HEK293 (cell line): Measurements from ENCODE around the gene ZNF177.
"Not testable (repeated sequence)": the region's sequence is repeated elsewhere in the genome, so short reads cannot be mapped to it uniquely, and the experiment has no call there.

ENCODE experiments used
- ZNF114 ChIP-seq: fragments of 450-650 bp; formaldehyde crosslinking; IDR thresholded peaks from 2 replicates; pipeline ENCODE4 v1.5.0; 2017; ENCODE audit warnings: missing biosample characterization, missing genetic modification characterization
- ZNF121 ChIP-seq: fragments of 450-650 bp; formaldehyde crosslinking; IDR thresholded peaks from 2 replicates; pipeline ENCODE4 v1.5.1; 2016; ENCODE audit warnings: missing biosample characterization, missing genetic modification characterization
- ZNF157 ChIP-seq: fragments of 450-650 bp; formaldehyde crosslinking; IDR thresholded peaks from 2 replicates; pipeline ENCODE4 v1.5.1; 2016; ENCODE audit warnings: missing biosample characterization, missing genetic modification characterization
- ZNF274 ChIP-seq, 2 experiments: fragments of 200-500 bp in 1 of 2; fragments of 450-650 bp in 1 of 2; sonication (Bioruptor generic) in 1 of 2; formaldehyde crosslinking in 1 of 2; IDR thresholded peaks; 2 replicates each; pipeline versions ENCODE4 v1.5.1 to v1.6.1; 2014 to 2016; ENCODE audit warnings: borderline replicate concordance in 1 of 2, inconsistent platforms in 1 of 2, low read length in 1 of 2, missing biosample characterization in 1 of 2, missing genetic modification characterization in 1 of 2
- TF ChIP-seq, protein P1 (sequence below): fragments of 450-650 bp; formaldehyde crosslinking; IDR thresholded peaks from 2 replicates; pipeline ENCODE4 v1.5.1; 2016; ENCODE audit warnings: missing biosample characterization, missing genetic modification characterization

DNA sequence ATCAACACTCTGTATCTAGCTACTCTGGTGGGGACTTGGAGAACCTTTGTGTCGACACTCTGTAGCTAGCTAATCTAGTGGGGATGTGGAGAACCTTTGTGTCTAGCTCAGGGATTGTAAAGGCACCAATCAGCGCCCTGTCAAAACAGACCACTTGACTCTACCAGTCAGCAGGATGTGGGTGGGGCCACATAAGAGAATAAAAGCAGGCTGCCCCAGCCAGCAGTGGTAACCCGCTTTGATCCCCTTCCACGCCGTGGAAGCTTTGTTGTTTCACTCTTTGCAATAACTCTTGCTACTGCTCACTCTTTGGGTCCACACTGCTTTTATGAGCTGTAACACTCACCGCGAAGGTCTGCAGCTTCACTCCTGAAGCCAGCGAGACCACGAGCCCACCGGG lies 40.6 kb upstream of the ZNF177 start:
- TF ChIP-seq, protein P1, sequence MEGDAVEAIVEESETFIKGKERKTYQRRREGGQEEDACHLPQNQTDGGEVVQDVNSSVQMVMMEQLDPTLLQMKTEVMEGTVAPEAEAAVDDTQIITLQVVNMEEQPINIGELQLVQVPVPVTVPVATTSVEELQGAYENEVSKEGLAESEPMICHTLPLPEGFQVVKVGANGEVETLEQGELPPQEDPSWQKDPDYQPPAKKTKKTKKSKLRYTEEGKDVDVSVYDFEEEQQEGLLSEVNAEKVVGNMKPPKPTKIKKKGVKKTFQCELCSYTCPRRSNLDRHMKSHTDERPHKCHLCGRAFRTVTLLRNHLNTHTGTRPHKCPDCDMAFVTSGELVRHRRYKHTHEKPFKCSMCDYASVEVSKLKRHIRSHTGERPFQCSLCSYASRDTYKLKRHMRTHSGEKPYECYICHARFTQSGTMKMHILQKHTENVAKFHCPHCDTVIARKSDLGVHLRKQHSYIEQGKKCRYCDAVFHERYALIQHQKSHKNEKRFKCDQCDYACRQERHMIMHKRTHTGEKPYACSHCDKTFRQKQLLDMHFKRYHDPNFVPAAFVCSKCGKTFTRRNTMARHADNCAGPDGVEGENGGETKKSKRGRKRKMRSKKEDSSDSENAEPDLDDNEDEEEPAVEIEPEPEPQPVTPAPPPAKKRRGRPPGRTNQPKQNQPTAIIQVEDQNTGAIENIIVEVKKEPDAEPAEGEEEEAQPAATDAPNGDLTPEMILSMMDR (tag by site-specific recombination): not testable (repeated sequence)
- not testable (repeated sequence) for TF ChIP-seq ZNF121 (tag by site-specific recombination); ZNF274 (IDR thresholded peaks at IDR 0.05; ENCODE audit: low read length); ZNF274 (tag by site-specific recombination; IDR thresholded peaks at IDR 0.05; ENCODE audit: borderline replicate concordance); ZNF114 (tag by site-specific recombination); ZNF157 (tag by site-specific recombination)
